ENCODE measurements around the gene KLK12.

KLK12 gene

GRCh38 chr19:51060973-51061372 is 26.2 kb upstream of the KLK12 start:
- TF ChIP-seq CTCF (IDR thresholded peaks at IDR 0.05; ENCODE audit: low read depth, low read length): no peak
- Histone ChIP-seq H3K27me3 (peaks cover 19% of the 10 kb centered on the region), H3K9me3 (no peaks in the 10 kb centered on the region), H3K4me1 (no peaks in the 10 kb centered on the region), H3K4me3 (ENCODE audit: low read depth, low read length) (no peak overlapping the region), H3K36me3 (no peaks in the 10 kb centered on the region)
- DNase-seq: no peak

- Histone ChIP-seq H3K27me3 (peaks cover 17% of the 10 kb centered on the region), H3K9me3 (no peaks in the 10 kb centered on the region), H3K36me3 (no peaks in the 10 kb centered on the region), H3K4me1 (no peaks in the 10 kb centered on the region), H3K4me3 (ENCODE audit: low read depth, low read length) (no peak overlapping the region)
- no peak for TF ChIP-seq CTCF (IDR thresholded peaks at IDR 0.05; ENCODE audit: low read depth, low read length)
- no peak for DNase-seq
Observed at GRCh38 chr19:51060336-51060735, 25.5 kb upstream of the KLK12 start.

GRCh38 chr19:51059715-51060114 is 24.9 kb upstream of the KLK12 start:
- TF ChIP-seq CTCF (IDR thresholded peaks at IDR 0.05; ENCODE audit: low read depth, low read length): no peak
- H3K27me3 ChIP-seq: peaks cover 21% of the 10 kb centered on the region

GRCh38 chr19:51055866-51056265 is 21.1 kb upstream of the KLK12 start:
- no peak for DNase-seq

More at GRCh38 chr19:51059715-51060114, 24.9 kb upstream of the KLK12 start:
- Histone ChIP-seq H3K4me3 (ENCODE audit: low read depth, low read length) (no peak overlapping the region), H3K36me3 (no peaks in the 10 kb centered on the region), H3K4me1 (no peaks in the 10 kb centered on the region), H3K9me3 (no peaks in the 10 kb centered on the region)
- no peak for DNase-seq

GRCh38 chr19:51047031-51047335 is 12.2 kb upstream of the KLK12 start:
- DNase-seq: no peak
- H3K36me3 ChIP-seq: no peaks in the 10 kb centered on the region
- no peak for TF ChIP-seq CTCF (IDR thresholded peaks at IDR 0.05; ENCODE audit: low read depth, low read length)
- no peaks in the 10 kb centered on the region for H3K4me1 ChIP-seq
- no peaks in the 10 kb centered on the region for H3K9me3 ChIP-seq
- H3K27me3 ChIP-seq: peaks cover under 1% of the 10 kb centered on the region; the same call in 1 of the 2 replicates
- H3K4me3 ChIP-seq (ENCODE audit: low read depth, low read length): no peak overlapping the region

More at GRCh38 chr19:51055866-51056265, 21.1 kb upstream of the KLK12 start:
- Histone ChIP-seq H3K4me1 (no peaks in the 10 kb centered on the region), H3K4me3 (ENCODE audit: low read depth, low read length) (no peak overlapping the region), H3K9me3 (no peaks in the 10 kb centered on the region), H3K27me3 (peaks cover 38% of the 10 kb centered on the region), H3K36me3 (no peaks in the 10 kb centered on the region)
- no peak for TF ChIP-seq CTCF (IDR thresholded peaks at IDR 0.05; ENCODE audit: low read depth, low read length)

- no peak for DNase-seq
- Histone ChIP-seq H3K27me3 (no peaks in the 10 kb centered on the region), H3K9me3 (no peaks in the 10 kb centered on the region), H3K4me3 (ENCODE audit: low read depth, low read length) (no peak overlapping the region), H3K4me1 (no peaks in the 10 kb centered on the region), H3K36me3 (no peaks in the 10 kb centered on the region)
- no peak for TF ChIP-seq CTCF (IDR thresholded peaks at IDR 0.05; ENCODE audit: low read depth, low read length)
Observed at GRCh38 chr19:51044327-51044726, 9.5 kb upstream of the KLK12 start.
